ENCODE results near the gene INTS3. TPM values are rescaled to one million over a fixed set of nuclear protein-coding genes. Genes with fewer than 3 reads are reported as not detected.

The INTS3 gene
- total and polyA plus RNA-seq, 9 of the 15 experiments (the other 6 are each of a cell fraction or from before 2014, with no cell fraction given), result 6.3 to 24.1 (median 14.3) TPM

GRCh38 chr1:153735090-153735420 lies 7.2 kb downstream of the INTS3 start (continued):
- TF ChIP-seq TSC22D4 (tag; IDR thresholded peaks at IDR 0.05) (no peak), ZNF3 (CRISPR knock-in tag; IDR thresholded peaks at IDR 0.05) (no peak), XRCC3 (IDR thresholded peaks at IDR 0.05) (no peak), HNRNPK (IDR thresholded peaks at IDR 0.05; ENCODE audit: low read depth, low read length, poor library complexity, severe bottlenecking) (no peak), MGA (IDR thresholded peaks at IDR 0.05) (no peak), CHD1 (IDR thresholded peaks at IDR 0.05; ENCODE audit: low read length) (no peak), NR4A1 (CRISPR knock-in tag; IDR thresholded peaks at IDR 0.05) (no peak), NR4A1 (tag; IDR thresholded peaks at IDR 0.05) (no peak)

Data from K562 (cell line).